ENCODE measurements around the gene LIPA.

Gene LIPA

GRCh38 chr10:89164920-89165319 lies 86.7 kb downstream of the LIPA start:
- no peak for DNase-seq (ENCODE audit: low read depth in 2 of 2)

GRCh38 chr10:89164080-89164479 lies 87.5 kb downstream of the LIPA start:
- no peak for DNase-seq (ENCODE audit: low read depth in 2 of 2)

All from stimulated activated CD4-positive, alpha-beta T cell treated with anti-CD3 and anti-CD28 coated beads, Interleukin-1b, Interleukin-23, amount 100 ng/mL, for 4 hours (primary cell).